Measurements from ENCODE around the gene RPS21. TPM values are rescaled to one million over a fixed set of nuclear protein-coding genes. Genes with fewer than 3 reads are reported as not detected.

Gene RPS21
- total and polyA plus RNA-seq, 11 donors, result 434 to 3,051 (median 712) TPM

- H3K4me1 ChIP-seq, result no peaks in the 10 kb centered on the region
- H3K27me3 ChIP-seq, result peaks cover 0 to 10% (median 0%) of the 10 kb centered on the region in 9 donors
- no peak overlapping the region for H3K27ac ChIP-seq
- no peaks in the 10 kb centered on the region for H3K36me3 ChIP-seq
- intact Hi-C loops (cut with DNase I), result loop anchor here in 4 of 10 donors (10.0 kb wide), 2 partner anchors 76 to 196 kb away; no protein-coding TSS in a partner anchor
- H3K4me3 ChIP-seq, result no peak overlapping the region
- WGBS, 4 donors, result 73 to 83% (median 77%) methylated on average over 10 to 19 of the region's 19 CpGs
- TF ChIP-seq POLR2A (IDR thresholded peaks at IDR 0.05), result no peak
- no peak for TF ChIP-seq CTCF (IDR thresholded peaks at IDR 0.05)
- no peak for DNase-seq
- H3K9me3 ChIP-seq, result no peaks in the 10 kb centered on the region
- ATAC-seq, result no peak
Measured at GRCh38 chr20:62418709-62419487, 32.0 kb downstream of the RPS21 start.

GRCh38 chr20:62419759-62420158 lies 32.9 kb downstream of the RPS21 start:
- Histone ChIP-seq H3K9me3 (no peaks in the 10 kb centered on the region), H3K4me1 (peaks cover 0 to 2% (median 0%) of the 10 kb centered on the region in 12 donors), H3K36me3 (no peaks in the 10 kb centered on the region), H3K27me3 (peaks cover 0 to 18% (median 7%) of the 10 kb centered on the region in 9 donors), H3K27ac (no peak overlapping the region), H3K4me3 (no peak overlapping the region)
- TF ChIP-seq POLR2A (IDR thresholded peaks at IDR 0.05), result no peak
- WGBS, 4 donors, result 66 to 83% (median 75%) methylated on average over 8 to 9 of the region's 9 CpGs
- DNase-seq (no peak), ATAC-seq (no peak)
- intact Hi-C loops (cut with DNase I), result loop anchor here in 5 of 10 donors (10.0 kb wide), 2 partner anchors 75 to 195 kb away; no protein-coding TSS in a partner anchor

- Histone ChIP-seq H3K36me3 (no peaks in the 10 kb centered on the region), H3K9me3 (no peaks in the 10 kb centered on the region), H3K27ac (no peak overlapping the region), H3K27me3 (peaks cover 0 to 24% (median 7%) of the 10 kb centered on the region in 9 donors), H3K4me1 (peaks cover 0 to 2% (median 0%) of the 10 kb centered on the region in 12 donors), H3K4me3 (no peak overlapping the region)
- ATAC-seq (no peak), DNase-seq (no peak)
- intact Hi-C loops (cut with DNase I), result loop anchor here in 1 of 10 donors (10.0 kb wide), 1 partner anchor 194 kb away; no protein-coding TSS in a partner anchor
- TF ChIP-seq CTCF (IDR thresholded peaks at IDR 0.05) (no peak), POLR2A (IDR thresholded peaks at IDR 0.05) (no peak)
- 85 to 89% (median 87%) methylated on average over 22 to 24 of the region's 24 CpGs for WGBS, 4 donors
Measured at GRCh38 chr20:62420846-62421715, 34.2 kb downstream of the RPS21 start.

- intact Hi-C loops (cut with DNase I), result loop anchor here in 1 of 10 donors (10.0 kb wide), 1 partner anchor 193 kb away; no protein-coding TSS in a partner anchor
- ATAC-seq, result no peak
- H3K27ac ChIP-seq, result no peak overlapping the region
- 86 to 97% (median 89%) methylated on average over 4 to 6 of the region's 6 CpGs for WGBS, 4 donors
- peaks cover 0 to 24% (median 7%) of the 10 kb centered on the region in 9 donors for H3K27me3 ChIP-seq
- H3K9me3 ChIP-seq, result no peaks in the 10 kb centered on the region
- no peak for DNase-seq
- H3K36me3 ChIP-seq, result no peaks in the 10 kb centered on the region
- no peak overlapping the region for H3K4me3 ChIP-seq
- peaks cover 0 to 2% (median 0%) of the 10 kb centered on the region in 12 donors for H3K4me1 ChIP-seq
- TF ChIP-seq CTCF (IDR thresholded peaks at IDR 0.05) (no peak), POLR2A (IDR thresholded peaks at IDR 0.05) (no peak)
Measured at GRCh38 chr20:62421716-62421990, 34.8 kb downstream of the RPS21 start.

Measured in heart left ventricle (tissue), 16 donors.